GM18507 (cell line): ENCODE data around the gene KLHL20.
"Not testable (repeated sequence)": the region's sequence is repeated elsewhere in the genome, so short reads cannot be mapped to it uniquely, and the experiment has no call there.

Source experiments
- DNase-seq: peaks from one replicate; pipeline ENCODE4 v3.0.0; 2011; ENCODE audit warnings: low read depth; ENCODE audit not compliant: insufficient read length; ENCODE audit errors: extremely low spot score
- FAIRE-seq: peaks from 2 replicates; lab custom pipeline; 2011; peaks lifted over from hg19 to GRCh38; lab: Jason Lieb, UNC

Gene KLHL20

GRCh38 chr1:173714759-173715537 lies at the start of gene KLHL20:
TSS of gene KLHL20 (plus strand) at chr1:173714981. CDS start at chr1:173716044, 1,063 bp downstream.
- DNase-seq (peak; percentile 69), FAIRE-seq (peak; percentile 93)

GRCh38 chr1:173666646-173667045 lies 48.1 kb upstream of the KLHL20 start:
- no peak for FAIRE-seq

GRCh38 chr1:173669491-173669941 lies 45.3 kb upstream of the KLHL20 start, which contains the start of gene ANKRD45:
TSS of gene ANKRD45 (minus strand) at chr1:173669851. CDS start at chr1:173659418, 10,433 bp downstream.
- DNase-seq, result no peak

More at GRCh38 chr1:173666646-173667045, 48.1 kb upstream of the KLHL20 start:
- DNase-seq, result no peak

GRCh38 chr1:173674496-173674895 lies 40.3 kb upstream of the KLHL20 start:
- FAIRE-seq, DNase-seq: not testable (repeated sequence)

More at GRCh38 chr1:173669491-173669941, 45.3 kb upstream of the KLHL20 start, which contains the start of gene ANKRD45:
- no peak for FAIRE-seq

GRCh38 chr1:173680152-173680551 lies 34.6 kb upstream of the KLHL20 start:
- not testable (repeated sequence) for DNase-seq, FAIRE-seq

- FAIRE-seq (no peak), DNase-seq (no peak)
Measured at GRCh38 chr1:173682184-173682583, 32.6 kb upstream of the KLHL20 start.

GRCh38 chr1:173683838-173684237 lies 30.9 kb upstream of the KLHL20 start:
- not testable (repeated sequence) for FAIRE-seq, DNase-seq

- not testable (repeated sequence) for FAIRE-seq
Measured at GRCh38 chr1:173685121-173685520, 29.7 kb upstream of the KLHL20 start.

GRCh38 chr1:173688300-173688699 lies 26.5 kb upstream of the KLHL20 start:
- FAIRE-seq, result no peak
- DNase-seq, result no peak

More at GRCh38 chr1:173685121-173685520, 29.7 kb upstream of the KLHL20 start:
- DNase-seq, result not testable (repeated sequence)

- FAIRE-seq (no peak), DNase-seq (no peak)
Measured at GRCh38 chr1:173693238-173693637, 21.5 kb upstream of the KLHL20 start.

GRCh38 chr1:173701299-173701698 lies 13.5 kb upstream of the KLHL20 start:
- not testable (repeated sequence) for FAIRE-seq, DNase-seq

GRCh38 chr1:173702736-173703135 lies 12.0 kb upstream of the KLHL20 start:
- DNase-seq (no peak), FAIRE-seq (no peak)

- FAIRE-seq, result no peak
- DNase-seq, result no peak
Measured at GRCh38 chr1:173705117-173705516, 9.7 kb upstream of the KLHL20 start.

GRCh38 chr1:173708787-173709186 lies 6.0 kb upstream of the KLHL20 start:
- no peak for DNase-seq
- FAIRE-seq, result no peak

GRCh38 chr1:173714441-173714758 lies 381 bp upstream of the KLHL20 start:
- no peak for FAIRE-seq

GRCh38 chr1:173715538-173715844 lies 710 bp downstream of the KLHL20 start:
- FAIRE-seq, result peak; percentile 65
- no peak for DNase-seq

More at GRCh38 chr1:173714441-173714758, 381 bp upstream of the KLHL20 start:
- no peak for DNase-seq

- FAIRE-seq (no peak), DNase-seq (no peak)
Measured at GRCh38 chr1:173717238-173717637, 2.5 kb downstream of the KLHL20 start.

- DNase-seq, FAIRE-seq: not testable (repeated sequence)
Measured at GRCh38 chr1:173731331-173731730, 16.6 kb downstream of the KLHL20 start.

- no peak for DNase-seq
- no peak for FAIRE-seq
Measured at GRCh38 chr1:173733912-173734311, 19.1 kb downstream of the KLHL20 start.

- FAIRE-seq, DNase-seq: not testable (repeated sequence)
Measured at GRCh38 chr1:173736104-173736503, 21.3 kb downstream of the KLHL20 start.
